ENCODE results near the gene SMS.

Gene SMS

GRCh38 chrX:21929209-21929608 lies 11.3 kb upstream of the SMS start:
- Histone ChIP-seq H3K4me3 (ENCODE audit: low read length) (no peak overlapping the region), H3K9me2 (replicated peaks; ENCODE audit: insufficient read depth, low read length) (no peaks in the 10 kb centered on the region), H3K27ac (ENCODE audit: low read length) (no peak overlapping the region), H3F3A (ENCODE audit: insufficient read depth, low read length) (peaks cover 3% of the 10 kb centered on the region; the same call in 1 of the 2 replicates), H3K27me3 (replicated peaks; ENCODE audit: insufficient read depth, low read length) (no peaks in the 10 kb centered on the region), H3K36me3 (replicated peaks; ENCODE audit: insufficient read depth, low read length) (no peaks in the 10 kb centered on the region), H3K9ac (ENCODE audit: low read length) (no peak overlapping the region), H3K4me2 (ENCODE audit: low read depth, low read length) (no peak overlapping the region), H4K20me1 (ENCODE audit: insufficient read depth, low read length) (no peaks in the 10 kb centered on the region), H3K79me2 (ENCODE audit: low read length) (no peaks in the 10 kb centered on the region), H3K4me1 (ENCODE audit: low read length) (peaks cover 6% of the 10 kb centered on the region; the same call in 1 of the 2 replicates), H3K9me3 (replicated peaks; ENCODE audit: insufficient read depth, low read length) (no peaks in the 10 kb centered on the region), H2AFZ (ENCODE audit: low read length) (no peak overlapping the region)
- DNase-seq: no peak
- TF ChIP-seq CTCF (IDR thresholded peaks at IDR 0.05; ENCODE audit: low read length) (no peak), EZH2phosphoT487 (IDR thresholded peaks at IDR 0.05; ENCODE audit: low read length) (no peak)

- H3K4me1 ChIP-seq (ENCODE audit: low read length): peaks cover 6% of the 10 kb centered on the region; the same call in 1 of the 2 replicates
- no peaks in the 10 kb centered on the region for H3K9me2 ChIP-seq (replicated peaks; ENCODE audit: insufficient read depth, low read length)
- no peaks in the 10 kb centered on the region for H3K27me3 ChIP-seq (replicated peaks; ENCODE audit: insufficient read depth, low read length)
- no peaks in the 10 kb centered on the region for H3K79me2 ChIP-seq (ENCODE audit: low read length)
- H4K20me1 ChIP-seq (ENCODE audit: insufficient read depth, low read length): no peaks in the 10 kb centered on the region
- no peak for TF ChIP-seq CTCF (IDR thresholded peaks at IDR 0.05; ENCODE audit: low read length)
- no peak for TF ChIP-seq EZH2phosphoT487 (IDR thresholded peaks at IDR 0.05; ENCODE audit: low read length)
- no peak for TF ChIP-seq EZH2 (optimal IDR thresholded peaks at IDR 0.05; ENCODE audit: low read depth, low read length)
- no peak overlapping the region for H2AFZ ChIP-seq (ENCODE audit: low read length)
- H3K9ac ChIP-seq (ENCODE audit: low read length): no peak overlapping the region
- no peaks in the 10 kb centered on the region for H3K36me3 ChIP-seq (replicated peaks; ENCODE audit: insufficient read depth, low read length)
- peaks cover 3% of the 10 kb centered on the region; the same call in 1 of the 2 replicates for H3F3A ChIP-seq (ENCODE audit: insufficient read depth, low read length)
- DNase-seq: no peak
- no peak overlapping the region for H3K27ac ChIP-seq (ENCODE audit: low read length)
- no peak overlapping the region for H3K4me3 ChIP-seq (ENCODE audit: low read length)
- H3K9me3 ChIP-seq (replicated peaks; ENCODE audit: insufficient read depth, low read length): no peaks in the 10 kb centered on the region
- H3K4me2 ChIP-seq (ENCODE audit: low read depth, low read length): no peak overlapping the region
These were observed 9.5 kb upstream of the SMS start for GRCh38 chrX:21930986-21931385.

- Histone ChIP-seq H3K9me2 (replicated peaks; ENCODE audit: insufficient read depth, low read length) (no peaks in the 10 kb centered on the region), H2AFZ (ENCODE audit: low read length) (no peak overlapping the region), H3K36me3 (replicated peaks; ENCODE audit: insufficient read depth, low read length) (no peaks in the 10 kb centered on the region), H3K4me2 (ENCODE audit: low read depth, low read length) (no peak overlapping the region), H3K9me3 (replicated peaks; ENCODE audit: insufficient read depth, low read length) (no peaks in the 10 kb centered on the region), H3K4me3 (ENCODE audit: low read length) (no peak overlapping the region), H3K4me1 (ENCODE audit: low read length) (peaks cover 2% of the 10 kb centered on the region; the same call in 1 of the 2 replicates), H3K79me2 (ENCODE audit: low read length) (no peaks in the 10 kb centered on the region), H3K27ac (ENCODE audit: low read length) (no peak overlapping the region), H4K20me1 (ENCODE audit: insufficient read depth, low read length) (no peaks in the 10 kb centered on the region), H3K27me3 (replicated peaks; ENCODE audit: insufficient read depth, low read length) (no peaks in the 10 kb centered on the region), H3F3A (ENCODE audit: insufficient read depth, low read length) (no peaks in the 10 kb centered on the region), H3K9ac (ENCODE audit: low read length) (no peak overlapping the region)
- DNase-seq: no peak
- TF ChIP-seq EZH2 (optimal IDR thresholded peaks at IDR 0.05; ENCODE audit: low read depth, low read length): no peak
- TF ChIP-seq EZH2phosphoT487 (IDR thresholded peaks at IDR 0.05; ENCODE audit: low read length): no peak
- TF ChIP-seq CTCF (IDR thresholded peaks at IDR 0.05; ENCODE audit: low read length): no peak
These were observed 8.1 kb upstream of the SMS start for GRCh38 chrX:21932292-21933002.
